GM12878 (cell line): Measurements from ENCODE around the gene RNASE2. TPM values are rescaled to one million over a fixed set of nuclear protein-coding genes. Genes with fewer than 3 reads are reported as not detected.

ENCODE experiments used
- BCLAF1 ChIP-seq: fragments of 450-650 bp; IDR thresholded peaks from 2 replicates; pipeline ENCODE4 v1.6.1; 2017; ENCODE audit warnings: antibody characterized with exemption, mild to moderate bottlenecking, moderate library complexity
- CBFB ChIP-seq: IDR thresholded peaks from 2 replicates; pipeline ENCODE4 v1.6.1; 2016; ENCODE audit warnings: antibody characterized with exemption, low read depth
- E4F1 ChIP-seq: fragments of 450-650 bp; IDR thresholded peaks from 2 replicates; pipeline ENCODE4 v1.6.1; 2018; ENCODE audit warnings: borderline replicate concordance, mild to moderate bottlenecking; ENCODE audit not compliant: partially characterized antibody
- ESRRA ChIP-seq: IDR thresholded peaks from 2 replicates; pipeline ENCODE4 v1.6.1; 2012; ENCODE audit warnings: mild to moderate bottlenecking, low read length, improper control_type of control experiment
- ETV6 ChIP-seq, 2 experiments: fragments of 450-650 bp in 1 of 2; IDR thresholded peaks in 1 of 2; conservative IDR thresholded peaks in 1 of 2; 2 replicates each; pipeline ENCODE4 v1.6.1; 2014; ENCODE audit warnings: antibody characterized with exemption in 1 of 2, borderline replicate concordance in 1 of 2, low read depth in 1 of 2, mild to moderate bottlenecking in 1 of 2, moderate library complexity in 1 of 2
- HDGF ChIP-seq: fragments of 450-650 bp; IDR thresholded peaks from 2 replicates; pipeline ENCODE4 v1.6.1; 2016; ENCODE audit warnings: antibody characterized with exemption
- IRF5 ChIP-seq: fragments of 450-650 bp; IDR thresholded peaks from 2 replicates; pipeline ENCODE4 v1.6.1; 2017; ENCODE audit warnings: borderline replicate concordance
- MEF2B ChIP-seq: fragments of 450-650 bp; IDR thresholded peaks from 2 replicates; pipeline ENCODE4 v1.6.1; 2018; ENCODE audit warnings: mild to moderate bottlenecking, moderate library complexity; ENCODE audit not compliant: partially characterized antibody, poor library complexity, severe bottlenecking
- MLLT1 ChIP-seq: fragments of 450-650 bp; IDR thresholded peaks from 2 replicates; pipeline ENCODE4 v1.6.1; 2016; ENCODE audit warnings: mild to moderate bottlenecking
- NKRF ChIP-seq: fragments of 450-650 bp; conservative IDR thresholded peaks from 2 replicates; pipeline ENCODE4 v1.6.1; 2017; ENCODE audit warnings: mild to moderate bottlenecking, moderate library complexity
- PAX5 ChIP-seq: IDR thresholded peaks from 2 replicates; pipeline ENCODE4 v1.6.1; 2011; ENCODE audit warnings: low read depth, low read length, borderline replicate concordance
- PBX3 ChIP-seq: IDR thresholded peaks from 2 replicates; pipeline ENCODE4 v1.6.1; 2011; ENCODE audit warnings: mild to moderate bottlenecking, low read depth, low read length, moderate library complexity; ENCODE audit not compliant: insufficient replicate concordance
- POU2F2 ChIP-seq: IDR thresholded peaks from 3 replicates; pipeline ENCODE4 v1.6.1; 2011; ENCODE audit warnings: low read depth, mild to moderate bottlenecking, low read length, borderline replicate concordance
- SRF ChIP-seq, 2 experiments: IDR thresholded peaks; 2 replicates each; pipeline ENCODE4 v1.6.1; 2011; ENCODE audit warnings: low read depth in 2 of 2, low read length in 2 of 2, mild to moderate bottlenecking in 1 of 2, moderate library complexity in 1 of 2
- TBL1XR1 ChIP-seq: IDR thresholded peaks from 2 replicates; pipeline ENCODE4 v1.6.1; 2012; ENCODE audit warnings: low read depth, low read length, improper control_type of control experiment
- ZBED1 ChIP-seq: IDR thresholded peaks from 2 replicates; pipeline ENCODE4 v1.6.1; 2016; ENCODE audit warnings: borderline replicate concordance
- polyA plus RNA-seq, 11 experiments: library from polyadenylated mRNA; depleted of rRNA in 4 of 11; unstranded in 6 of 11; stranded (reverse) in 5 of 11; fragments of >200 nt; fragmentation: Nextera tagmentation in 4 of 11; fragmentation: Illumina TruSeq in 1 of 11; extraction: Ambion mirVana in 4 of 11; extraction: Trizol in 1 of 11; gene quantifications; 1 replicate in 1 of 11; 2 replicates in 10 of 11; pipeline versions ENCODE4 v1.2.1 to v1.2.3, GENCODE V29; 2011 to 2016; ENCODE audit warnings: inconsistent platforms in 2 of 11, missing spikeins in 2 of 11, low read depth in 1 of 11
- total RNA-seq, 4 experiments: library from RNA; depleted of rRNA in 3 of 4; stranded (reverse); fragments of >200 nt in 3 of 4; fragmentation: Illumina TruSeq in 1 of 4; extraction: Trizol in 1 of 4; gene quantifications; 2 replicates each; pipeline versions ENCODE4 v1.2.1 to v1.2.3, GENCODE V29; 2013 to 2021

The RNASE2 gene
- total and polyA plus RNA-seq, 10 of the 15 experiments (the other 5 are each of a cell fraction or from before 2014, with no cell fraction given): not detected

- TF ChIP-seq PBX3: no peak
- TF ChIP-seq IRF5: no peak
- no peak for TF ChIP-seq PAX5
- TF ChIP-seq NKRF: peak; percentile 61
- peak; percentile 43; the same call in 1 of the 2 replicates for TF ChIP-seq MLLT1
- no peak for TF ChIP-seq SRF (IDR thresholded peaks at IDR 0.05; ENCODE audit: low read depth in 2 of 2, low read length in 2 of 2)
- TF ChIP-seq CBFB: peak; percentile 63; the same call in 1 of the 2 replicates
- no peak for TF ChIP-seq HDGF
- no peak for TF ChIP-seq BCLAF1
- TF ChIP-seq E4F1: peak; percentile 21
- TF ChIP-seq ESRRA: no peak
- TF ChIP-seq MEF2B: no peak
- TF ChIP-seq POU2F2: no peak
- peak; percentile 53; the same call in 1 of the 2 replicates for TF ChIP-seq TBL1XR1
- 0 out of 4 replicates have a peak, but pooled peaks of 1 of the 2 experiments have one; percentile 29 for TF ChIP-seq ETV6 (conservative IDR thresholded peaks at IDR 0.05 in 1 of 2, IDR thresholded peaks at IDR 0.05 in 1 of 2; ENCODE audit: borderline replicate concordance in 1 of 2, low read depth in 1 of 2)
- no peak for TF ChIP-seq ZBED1
These were observed 34.7 kb downstream of the RNASE2 start, which contains the start of gene METTL17 (continued) for GRCh38 chr14:20989787-20990600.
